Fibroblast of lung (primary cell): ENCODE results near the gene CDA. TPM values are rescaled to one million over a fixed set of nuclear protein-coding genes. Genes with fewer than 3 reads are reported as not detected.

ENCODE experiments used
- DNase-seq, 2 donors: peaks; one replicate each; pipeline versions ENCODE4 v3.0.0 to v3.0.0-alpha.2; 2010; ENCODE audit warnings: low read depth in 2 of 2
- H2AFZ ChIP-seq: 2 replicates; pipeline ENCODE4 v1.5.1; 2012; ENCODE audit warnings: low read length, control low read depth, inconsistent platforms
- H3K27ac ChIP-seq: 2 replicates; pipeline ENCODE4 v1.5.1; 2011; ENCODE audit warnings: low read length, control low read depth; ENCODE audit not compliant: insufficient read depth
- H3K27me3 ChIP-seq: 2 replicates; pipeline ENCODE4 v1.5.1; 2011; ENCODE audit warnings: mild to moderate bottlenecking, low read length; ENCODE audit not compliant: control insufficient read depth, insufficient read depth
- H3K36me3 ChIP-seq: 2 replicates; pipeline ENCODE4 v1.5.1; 2011; ENCODE audit warnings: low read length; ENCODE audit not compliant: control insufficient read depth, insufficient read depth
- H3K4me1 ChIP-seq: 2 replicates; pipeline ENCODE4 v1.5.1; 2011; ENCODE audit warnings: low read length; ENCODE audit not compliant: control insufficient read depth, insufficient read depth; ENCODE audit errors: extremely low read depth
- H3K4me2 ChIP-seq: 2 replicates; pipeline ENCODE4 v1.5.1; 2011; ENCODE audit warnings: low read length, control low read depth; ENCODE audit not compliant: insufficient read depth; ENCODE audit errors: extremely low read depth
- H3K4me3 ChIP-seq, 4 experiments: fragments of 200-600 bp in 1 of 4; sonication (generic) in 1 of 4; replicated peaks in 1 of 4; 2 replicates each; pipeline ENCODE4 v1.5.1; 2011 to 2016; ENCODE audit warnings: low read length in 4 of 4, low read depth in 3 of 4, mild to moderate bottlenecking in 3 of 4, control low read depth in 2 of 4, inconsistent platforms in 1 of 4, mixed read lengths in 1 of 4; ENCODE audit not compliant: insufficient read depth in 1 of 4; ENCODE audit errors: control extremely low read depth in 1 of 4
- H3K79me2 ChIP-seq: 2 replicates; pipeline ENCODE4 v1.5.1; 2012; ENCODE audit warnings: mild to moderate bottlenecking, low read length, inconsistent platforms; ENCODE audit not compliant: control insufficient read depth, insufficient read depth
- H3K9ac ChIP-seq: 2 replicates; pipeline ENCODE4 v1.5.1; 2011; ENCODE audit warnings: mild to moderate bottlenecking, low read length, control low read depth; ENCODE audit not compliant: insufficient read depth
- H3K9me3 ChIP-seq: 2 replicates; pipeline ENCODE4 v1.5.1; 2012; ENCODE audit warnings: low read depth, low read length; ENCODE audit not compliant: control insufficient read depth, insufficient read depth
- H4K20me1 ChIP-seq: 2 replicates; pipeline ENCODE4 v1.5.1; 2011; ENCODE audit warnings: low read length; ENCODE audit not compliant: control insufficient read depth, insufficient read depth; ENCODE audit errors: extremely low read depth
- CTCF ChIP-seq, 2 donors: IDR thresholded peaks in 1 of 2; conservative IDR thresholded peaks in 1 of 2; 1 replicate in 1 of 2; 2 replicates in 1 of 2; pipeline ENCODE4 v1.5.1; 2011 to 2012; ENCODE audit warnings: low read length in 2 of 2, control low read depth in 1 of 2, inconsistent platforms in 1 of 2, low read depth in 1 of 2, mild to moderate bottlenecking in 1 of 2
- EZH2 ChIP-seq: IDR thresholded peaks from 2 replicates; pipeline ENCODE4 v1.5.1; 2012; ENCODE audit warnings: low read length, control low read depth, mild to moderate bottlenecking; ENCODE audit errors: missing control alignments
- polyA plus RNA-seq, 2 donors: library from polyadenylated mRNA; depleted of rRNA in 1 of 2; stranded (reverse) in 1 of 2; unstranded in 1 of 2; fragments of >200 nt; gene quantifications; 2 replicates each; pipeline ENCODE4 v1.2.1, GENCODE V29; 2011 to 2012; ENCODE audit warnings: missing spikeins in 1 of 2
- total RNA-seq: library from RNA; depleted of rRNA; stranded (reverse); fragments of >200 nt; gene quantifications from 2 replicates; pipeline ENCODE4 v1.2.1, GENCODE V29; 2014

Gene CDA
- total and polyA plus RNA-seq, 2 donors (not counting 1 experiment from before 2014, with no cell fraction given), result 0.50 to 4.2 TPM

DNA sequence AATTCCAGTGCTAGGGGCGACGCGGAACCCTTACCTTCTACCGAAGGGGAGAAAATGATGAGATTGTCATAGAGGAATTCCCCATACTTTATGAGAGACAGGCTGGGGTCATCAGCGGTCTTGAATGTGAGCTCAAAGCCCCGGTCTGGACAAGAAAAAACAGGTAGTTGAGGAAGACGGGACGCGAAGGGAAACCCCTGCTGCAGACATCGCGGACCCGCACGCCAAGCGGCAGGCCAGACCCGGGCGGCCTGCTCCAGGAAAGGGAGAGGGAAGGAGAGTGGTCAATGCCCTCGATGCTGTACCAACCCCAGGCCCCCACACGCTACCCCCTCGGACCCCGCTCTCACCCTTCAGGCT, 71.9 kb downstream of the CDA start:
- peak overlapping the region; percentile 75 for H3K9ac ChIP-seq
- no peaks in the 10 kb centered on the region for H3K9me3 ChIP-seq
- H3K27ac ChIP-seq, result peak overlapping the region; percentile 57
- TF ChIP-seq CTCF (conservative IDR thresholded peaks at IDR 0.05 in 1 of 2, IDR thresholded peaks at IDR 0.05 in 1 of 2; ENCODE audit: low read depth in 1 of 2, low read length in 2 of 2), result no peak
- no peak for TF ChIP-seq EZH2
- peaks cover 15% of the 10 kb centered on the region for H3K36me3 ChIP-seq
- H3K79me2 ChIP-seq, result peaks cover 31% of the 10 kb centered on the region
- H3K4me3 ChIP-seq, result peak overlapping the region; percentile 48 to 92 (median 77)
- H2AFZ ChIP-seq, result peak overlapping the region; percentile 64
- peak in 1 of 2 donors; percentile 1 for DNase-seq
- no peaks in the 10 kb centered on the region for H4K20me1 ChIP-seq
- H3K4me1 ChIP-seq, result no peaks in the 10 kb centered on the region
- peak overlapping the region; percentile 90 for H3K4me2 ChIP-seq
- no peaks in the 10 kb centered on the region for H3K27me3 ChIP-seq

DNA sequence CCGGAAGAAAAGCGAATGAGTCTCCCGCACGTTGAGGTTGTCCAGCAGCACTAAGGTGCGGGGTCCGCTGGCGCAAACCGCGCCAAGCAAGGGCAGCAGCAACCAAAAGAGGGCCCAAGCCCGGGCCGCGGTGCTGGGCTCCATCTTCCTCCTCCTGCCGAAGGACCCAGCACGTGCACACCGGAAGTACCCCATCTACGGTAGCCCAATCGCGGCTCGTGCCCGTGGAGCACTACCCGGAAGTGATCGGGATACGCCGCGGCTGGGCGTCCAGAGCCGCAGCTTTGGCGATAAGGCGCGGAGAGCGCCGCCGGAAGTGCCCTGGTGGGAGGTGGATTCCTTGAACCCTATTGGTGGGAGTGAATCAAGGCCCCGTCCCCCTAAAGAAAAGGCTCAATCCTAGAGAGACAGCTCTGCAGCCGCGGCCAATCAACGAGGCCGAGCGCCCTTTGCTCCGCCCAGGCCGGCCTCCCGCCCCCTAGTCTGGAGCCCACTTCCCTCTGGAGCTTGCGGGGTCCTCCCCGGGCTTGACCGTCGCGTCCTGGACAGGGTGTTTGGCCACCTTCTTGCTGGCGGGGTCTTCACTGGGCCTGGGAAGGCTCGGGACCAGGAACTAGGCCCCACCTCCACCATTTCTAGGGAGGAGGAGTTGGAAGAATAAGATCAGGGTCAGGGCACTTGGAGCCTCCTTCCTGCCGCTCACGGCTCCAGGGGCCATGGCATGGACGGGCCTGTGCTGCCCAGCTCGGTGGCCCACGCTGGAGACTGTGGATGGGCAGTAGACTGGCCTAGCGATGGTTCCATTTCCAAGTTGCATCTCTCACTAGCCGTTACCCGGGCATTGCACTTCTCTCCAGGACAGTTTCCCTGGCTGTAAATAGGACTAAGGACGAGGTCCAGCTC, 72.6 kb downstream of the CDA start, which contains the start of gene DDOST:
DDOST (minus strand) TSS at position 163 of the 903 bp plus-strand sequence; CDS start at position 144, 19 bp downstream.
- Histone ChIP-seq H3K27ac (peak within 1 kb of the TSS; percentile 77), H2AFZ (peak within 1 kb of the TSS; percentile 78), H3K9ac (peak within 1 kb of the TSS; percentile 80), H3K27me3 (no peaks in the 10 kb centered on the region), H3K79me2 (peaks cover 31% of the 10 kb centered on the region), H3K9me3 (no peaks in the 10 kb centered on the region), H3K4me1 (no peaks in the 10 kb centered on the region), H4K20me1 (no peaks in the 10 kb centered on the region), H3K4me3 (peak within 1 kb of the TSS; percentile 48 to 92 (median 77)), H3K36me3 (peaks cover 15% of the 10 kb centered on the region), H3K4me2 (peak within 1 kb of the TSS; percentile 95)
- DNase-seq, result peak; percentile 97 to 98
- TF ChIP-seq EZH2, result no peak
- peak; percentile 28 to 58 for TF ChIP-seq CTCF (conservative IDR thresholded peaks at IDR 0.05 in 1 of 2, IDR thresholded peaks at IDR 0.05 in 1 of 2; ENCODE audit: low read depth in 1 of 2, low read length in 2 of 2)

- Histone ChIP-seq H3K36me3 (peaks cover 13% of the 10 kb centered on the region), H3K27me3 (no peaks in the 10 kb centered on the region), H3K9me3 (no peaks in the 10 kb centered on the region), H3K9ac (peak overlapping the region; percentile 80), H3K4me3 (peak overlapping the region; percentile 48 to 92 (median 77)), H3K4me1 (no peaks in the 10 kb centered on the region), H3K4me2 (peak overlapping the region; percentile 95), H3K27ac (peak overlapping the region; percentile 77), H3K79me2 (peaks cover 29% of the 10 kb centered on the region), H2AFZ (peak overlapping the region; percentile 78), H4K20me1 (no peaks in the 10 kb centered on the region)
- no peak for DNase-seq
- TF ChIP-seq EZH2 (no peak), CTCF (conservative IDR thresholded peaks at IDR 0.05 in 1 of 2, IDR thresholded peaks at IDR 0.05 in 1 of 2; ENCODE audit: low read depth in 1 of 2, low read length in 2 of 2) (no peak)
These were observed 73.2 kb downstream of the CDA start for GRCh38 chr1:20662110-20662475.
